ENCODE data around the gene NTN4.
"Not testable (repeated sequence)": the region's sequence is repeated elsewhere in the genome, so short reads cannot be mapped to it uniquely, and the experiment has no call there.

Gene NTN4

GRCh38 chr12:95796225-95796981 lies 5.8 kb upstream of the NTN4 start:
- DNase-seq (ENCODE audit: low read depth in 2 of 2), result no peak

- DNase-seq (ENCODE audit: low read depth in 2 of 2), result no peak
These were observed 619 bp upstream of the NTN4 start for GRCh38 chr12:95790917-95791849.

- no peak for DNase-seq (ENCODE audit: low read depth in 2 of 2)
These were observed 1.2 kb downstream of the NTN4 start for GRCh38 chr12:95789126-95790032.

- no peak for DNase-seq (ENCODE audit: low read depth in 2 of 2)
These were observed 1.9 kb downstream of the NTN4 start for GRCh38 chr12:95788637-95789036.

GRCh38 chr12:95787274-95787818 lies 3.2 kb downstream of the NTN4 start:
- DNase-seq (ENCODE audit: low read depth in 2 of 2), result no peak

GRCh38 chr12:95784915-95785314 lies 5.6 kb downstream of the NTN4 start:
- no peak for DNase-seq (ENCODE audit: low read depth in 2 of 2)

GRCh38 chr12:95784286-95784685 lies 6.3 kb downstream of the NTN4 start:
- no peak for DNase-seq (ENCODE audit: low read depth in 2 of 2)

GRCh38 chr12:95775466-95775865 lies 15.1 kb downstream of the NTN4 start:
- DNase-seq (ENCODE audit: low read depth in 2 of 2), result not testable (repeated sequence)

- DNase-seq (ENCODE audit: low read depth in 2 of 2), result no peak
These were observed 16.1 kb downstream of the NTN4 start for GRCh38 chr12:95774311-95775045.

- DNase-seq (ENCODE audit: low read depth in 2 of 2), result no peak
These were observed 17.2 kb downstream of the NTN4 start for GRCh38 chr12:95773320-95773719.

- no peak for DNase-seq (ENCODE audit: low read depth in 2 of 2)
These were observed 22.9 kb downstream of the NTN4 start for GRCh38 chr12:95767703-95768102.

- DNase-seq (ENCODE audit: low read depth in 2 of 2), result no peak
These were observed 24.1 kb downstream of the NTN4 start for GRCh38 chr12:95766356-95767019.

- DNase-seq (ENCODE audit: low read depth in 2 of 2), result no peak
These were observed 25.7 kb downstream of the NTN4 start for GRCh38 chr12:95764848-95765247.

- peak; percentile 26 to 32 for DNase-seq (ENCODE audit: low read depth in 2 of 2)
These were observed 26.7 kb downstream of the NTN4 start for GRCh38 chr12:95763809-95764253.

GRCh38 chr12:95762123-95762785 lies 28.3 kb downstream of the NTN4 start:
- no peak for DNase-seq (ENCODE audit: low read depth in 2 of 2)

- DNase-seq (ENCODE audit: low read depth in 2 of 2), result no peak
These were observed 30.2 kb downstream of the NTN4 start for GRCh38 chr12:95760371-95760770.

GRCh38 chr12:95759718-95760117 lies 30.8 kb downstream of the NTN4 start:
- no peak for DNase-seq (ENCODE audit: low read depth in 2 of 2)

- no peak for DNase-seq (ENCODE audit: low read depth in 2 of 2)
These were observed 31.5 kb downstream of the NTN4 start for GRCh38 chr12:95759039-95759438.

GRCh38 chr12:95756362-95756761 lies 34.2 kb downstream of the NTN4 start:
- no peak for DNase-seq (ENCODE audit: low read depth in 2 of 2)

All from fibroblast of skin of left quadriceps (primary cell).